Testis (tissue), 3 donors: ENCODE results near the gene WFIKKN2. TPM values are rescaled to one million over a fixed set of nuclear protein-coding genes. Genes with fewer than 3 reads are reported as not detected.

ENCODE experiments used
- DNase-seq: peaks from one replicate; pipeline ENCODE4 v3.0.0-alpha.2; 2019
- H3K27ac ChIP-seq, 2 donors: fragments of 200-600 bp; sonication (generic); one replicate each; pipeline ENCODE4 v1.5.1; 2019
- H3K27me3 ChIP-seq: fragments of 200-600 bp; sonication (generic); one replicate; pipeline ENCODE4 v1.5.1; 2019
- H3K36me3 ChIP-seq: fragments of 200-600 bp; sonication (generic); one replicate; pipeline ENCODE4 v1.5.1; 2017; ENCODE audit warnings: low read depth; ENCODE audit errors: missing control alignments
- H3K4me1 ChIP-seq: fragments of 200-600 bp; sonication (generic); one replicate; pipeline ENCODE4 v1.5.1; 2019
- H3K4me3 ChIP-seq, 2 donors: fragments of 200-600 bp; sonication (generic); one replicate each; pipeline ENCODE4 v1.5.1; 2017 to 2019
- H3K9me3 ChIP-seq: fragments of 200-600 bp; sonication (generic); one replicate; pipeline ENCODE4 v1.5.1; 2017
- CTCF ChIP-seq, 3 experiments: fragments of 450-650 bp in 2 of 3; fragments of 200-600 bp in 1 of 3; sonication (generic) in 1 of 3; IDR thresholded peaks; one replicate each; pipeline ENCODE4 v1.5.1; 2016 to 2019; ENCODE audit warnings: antibody characterized with exemption in 3 of 3, mild to moderate bottlenecking in 2 of 3, moderate library complexity in 1 of 3
- POLR2A ChIP-seq: fragments of 450-650 bp; IDR thresholded peaks from one replicate; pipeline ENCODE4 v1.6.1; 2017; ENCODE audit warnings: antibody characterized with exemption, mild to moderate bottlenecking, moderate library complexity
- WGBS, 2 donors: methylation state at CpG; one replicate each; pipeline ENCODE4 v1.1.5; 2018; 5-methylcytosine and 5-hydroxymethylcytosine counted together
- intact Hi-C: fragments of 100-400 bp; cut with DNase I; formaldehyde crosslinking; loops from one replicate; pipeline ENCODE4 v1.15.1; 2023; ENCODE audit warnings: low total_unique reads
- polyA plus RNA-seq: library from polyadenylated mRNA; stranded (reverse); fragments of 350-450 nt; fragmentation: Illumina TruSeq; extraction: RNeasy Lipid Tissue Mini Kit (QIAGEN cat#74804); gene quantifications from one replicate; pipeline ENCODE4 v1.2.3, GENCODE V29; 2014; ENCODE audit warnings: low read depth, low replicate concordance; ENCODE audit not compliant: insufficient read depth
- total RNA-seq, 2 donors: library from RNA; depleted of rRNA; stranded (reverse); fragments of >200 nt; gene quantifications; one replicate each; pipeline ENCODE4 v1.2.3, GENCODE V29; 2016

WFIKKN2 gene
- total and polyA plus RNA-seq, 3 donors from 2014 or later, result 3.7 to 7.3 (median 6.8) TPM

- Histone ChIP-seq H3K27ac (no peak overlapping the region), H3K27me3 (no peaks in the 10 kb centered on the region), H3K36me3 (no peaks in the 10 kb centered on the region), H3K4me3 (no peak overlapping the region), H3K4me1 (no peaks in the 10 kb centered on the region), H3K9me3 (no peaks in the 10 kb centered on the region)
- no peak for TF ChIP-seq CTCF (IDR thresholded peaks at IDR 0.05)
- no peak for TF ChIP-seq POLR2A
- no peak for DNase-seq
- intact Hi-C loops, result no loop called here
- WGBS, 2 donors, result 91 to 96% methylated on average over 5 of the region's 5 CpGs
Observed at GRCh38 chr17:50816271-50816670, 19.1 kb upstream of the WFIKKN2 start.

- 24 to 33% methylated on average over 12 to 27 of the region's 27 CpGs for WGBS, 2 donors
Observed at GRCh38 chr17:50816771-50817751, 18.3 kb upstream of the WFIKKN2 start.

GRCh38 chr17:50817838-50818237, 17.5 kb upstream of the WFIKKN2 start:
- WGBS, 2 donors, result 59% methylated on average over 7 of the region's 7 CpGs

More at GRCh38 chr17:50816771-50817751, 18.3 kb upstream of the WFIKKN2 start:
- intact Hi-C loops, result no loop called here
- H3K9me3 ChIP-seq, result no peaks in the 10 kb centered on the region
- H3K4me3 ChIP-seq, result no peak overlapping the region
- TF ChIP-seq POLR2A (no peak), CTCF (IDR thresholded peaks at IDR 0.05) (peak; percentile 53 to 81 (median 64))
- H3K27ac ChIP-seq, result no peak overlapping the region
- H3K4me1 ChIP-seq, result no peaks in the 10 kb centered on the region
- no peaks in the 10 kb centered on the region for H3K27me3 ChIP-seq
- DNase-seq, result peak; percentile 58
- H3K36me3 ChIP-seq, result no peaks in the 10 kb centered on the region

GRCh38 chr17:50818261-50818660, 17.1 kb upstream of the WFIKKN2 start:
- Histone ChIP-seq H3K27me3 (no peaks in the 10 kb centered on the region), H3K36me3 (no peaks in the 10 kb centered on the region), H3K9me3 (no peaks in the 10 kb centered on the region), H3K4me1 (no peaks in the 10 kb centered on the region), H3K27ac (no peak overlapping the region), H3K4me3 (no peak overlapping the region)
- intact Hi-C loops, result no loop called here
- no peak for DNase-seq
- TF ChIP-seq CTCF (IDR thresholded peaks at IDR 0.05), result no peak
- TF ChIP-seq POLR2A, result no peak
- 91% methylated on average over 4 of the region's 4 CpGs for WGBS, 2 donors

More at GRCh38 chr17:50817838-50818237, 17.5 kb upstream of the WFIKKN2 start:
- H3K4me1 ChIP-seq, result no peaks in the 10 kb centered on the region
- no peak for TF ChIP-seq POLR2A
- no peak for TF ChIP-seq CTCF (IDR thresholded peaks at IDR 0.05)
- no peak overlapping the region for H3K4me3 ChIP-seq
- DNase-seq, result no peak
- no peak overlapping the region for H3K27ac ChIP-seq
- H3K36me3 ChIP-seq, result no peaks in the 10 kb centered on the region
- H3K27me3 ChIP-seq, result no peaks in the 10 kb centered on the region
- intact Hi-C loops, result no loop called here
- H3K9me3 ChIP-seq, result no peaks in the 10 kb centered on the region
